HUES48 (cell line): ENCODE data around the gene STK24.

Experiments
- H3K27ac ChIP-seq: one replicate; pipeline ENCODE4 v1.7.0; 2013; ENCODE audit warnings: low read depth, low read length, inconsistent platforms
- H3K27me3 ChIP-seq: 2 replicates; pipeline ENCODE4 v1.6.1; 2013; ENCODE audit warnings: mild to moderate bottlenecking, low read length; ENCODE audit not compliant: control insufficient read depth, insufficient read depth
- H3K36me3 ChIP-seq: 2 replicates; pipeline ENCODE4 v1.6.1; 2013; ENCODE audit warnings: low read length; ENCODE audit not compliant: control insufficient read depth, insufficient read depth
- H3K4me1 ChIP-seq: 2 replicates; pipeline ENCODE4 v1.6.1; 2013; ENCODE audit warnings: mild to moderate bottlenecking, low read length; ENCODE audit not compliant: control insufficient read depth, insufficient read depth
- H3K4me3 ChIP-seq: 2 replicates; pipeline ENCODE4 v1.5.1; 2013; ENCODE audit warnings: mild to moderate bottlenecking, low read depth, low read length
- H3K9ac ChIP-seq: 2 replicates; pipeline ENCODE4 v1.6.1; 2013; ENCODE audit warnings: mild to moderate bottlenecking, low read depth, low read length, moderate library complexity
- H3K9me3 ChIP-seq: 2 replicates; pipeline ENCODE4 v1.6.1; 2013; ENCODE audit warnings: low read length; ENCODE audit not compliant: control insufficient read depth, insufficient read depth

Gene STK24

GRCh38 chr13:98528663-98529064 is 48.2 kb downstream of the STK24 start:
- peaks cover 34% of the 10 kb centered on the region for H3K4me1 ChIP-seq
- no peak overlapping the region for H3K4me3 ChIP-seq
- no peak overlapping the region for H3K27ac ChIP-seq
- H3K9me3 ChIP-seq: no peaks in the 10 kb centered on the region
- no peak overlapping the region for H3K9ac ChIP-seq
- no peaks in the 10 kb centered on the region for H3K36me3 ChIP-seq
- no peaks in the 10 kb centered on the region for H3K27me3 ChIP-seq

- Histone ChIP-seq H3K4me1 (peaks cover 45% of the 10 kb centered on the region), H3K27ac (no peak overlapping the region), H3K36me3 (no peaks in the 10 kb centered on the region), H3K4me3 (no peak overlapping the region), H3K9me3 (no peaks in the 10 kb centered on the region), H3K9ac (no peak overlapping the region), H3K27me3 (no peaks in the 10 kb centered on the region)
These were observed 49.4 kb downstream of the STK24 start for GRCh38 chr13:98527526-98527925.

- no peak overlapping the region for H3K9ac ChIP-seq
- no peaks in the 10 kb centered on the region for H3K27me3 ChIP-seq
- H3K27ac ChIP-seq: no peak overlapping the region
- H3K4me3 ChIP-seq: no peak overlapping the region
- H3K36me3 ChIP-seq: no peaks in the 10 kb centered on the region
- H3K9me3 ChIP-seq: no peaks in the 10 kb centered on the region
- peaks cover 58% of the 10 kb centered on the region for H3K4me1 ChIP-seq
These were observed 50.8 kb downstream of the STK24 start for GRCh38 chr13:98526182-98526512.

GRCh38 chr13:98525456-98526181 is 51.3 kb downstream of the STK24 start:
- Histone ChIP-seq H3K36me3 (no peaks in the 10 kb centered on the region), H3K4me1 (peaks cover 63% of the 10 kb centered on the region), H3K4me3 (no peak overlapping the region), H3K27me3 (no peaks in the 10 kb centered on the region), H3K9me3 (no peaks in the 10 kb centered on the region), H3K9ac (no peak overlapping the region), H3K27ac (no peak overlapping the region)

- no peaks in the 10 kb centered on the region for H3K27me3 ChIP-seq
- H3K4me3 ChIP-seq: no peak overlapping the region
- H3K27ac ChIP-seq: no peak overlapping the region
- no peak overlapping the region for H3K9ac ChIP-seq
- H3K36me3 ChIP-seq: no peaks in the 10 kb centered on the region
- peaks cover 69% of the 10 kb centered on the region for H3K4me1 ChIP-seq
- no peaks in the 10 kb centered on the region for H3K9me3 ChIP-seq
These were observed 52.1 kb downstream of the STK24 start for GRCh38 chr13:98524793-98525192.

- H3K4me1 ChIP-seq: peaks cover 69% of the 10 kb centered on the region
- no peaks in the 10 kb centered on the region for H3K36me3 ChIP-seq
- no peak overlapping the region for H3K27ac ChIP-seq
- H3K9me3 ChIP-seq: no peaks in the 10 kb centered on the region
- H3K27me3 ChIP-seq: no peaks in the 10 kb centered on the region
- H3K4me3 ChIP-seq: no peak overlapping the region
- no peak overlapping the region for H3K9ac ChIP-seq
These were observed 52.5 kb downstream of the STK24 start for GRCh38 chr13:98524391-98524790.

- Histone ChIP-seq H3K27ac (no peak overlapping the region), H3K36me3 (peaks cover 5% of the 10 kb centered on the region), H3K4me3 (no peak overlapping the region), H3K4me1 (peaks cover 69% of the 10 kb centered on the region), H3K27me3 (no peaks in the 10 kb centered on the region), H3K9me3 (no peaks in the 10 kb centered on the region), H3K9ac (no peak overlapping the region)
These were observed 53.3 kb downstream of the STK24 start for GRCh38 chr13:98523455-98524102.

GRCh38 chr13:98522371-98522770 is 54.5 kb downstream of the STK24 start:
- Histone ChIP-seq H3K27ac (no peak overlapping the region), H3K27me3 (no peaks in the 10 kb centered on the region), H3K4me3 (no peak overlapping the region), H3K9me3 (no peaks in the 10 kb centered on the region), H3K36me3 (peaks cover 17% of the 10 kb centered on the region), H3K9ac (no peak overlapping the region), H3K4me1 (peaks cover 60% of the 10 kb centered on the region)

- peaks cover 58% of the 10 kb centered on the region for H3K4me1 ChIP-seq
- H3K27me3 ChIP-seq: no peaks in the 10 kb centered on the region
- peaks cover 23% of the 10 kb centered on the region for H3K36me3 ChIP-seq
- no peak overlapping the region for H3K4me3 ChIP-seq
- no peak overlapping the region for H3K9ac ChIP-seq
- H3K9me3 ChIP-seq: no peaks in the 10 kb centered on the region
- no peak overlapping the region for H3K27ac ChIP-seq
These were observed 55.3 kb downstream of the STK24 start for GRCh38 chr13:98521461-98522247.

GRCh38 chr13:98520674-98521449 is 56.0 kb downstream of the STK24 start:
- no peak overlapping the region for H3K27ac ChIP-seq

More at GRCh38 chr13:98520674-98521449, 56.0 kb downstream of the STK24 start:
- no peak overlapping the region for H3K9ac ChIP-seq
- H3K27me3 ChIP-seq: no peaks in the 10 kb centered on the region
- no peak overlapping the region for H3K4me3 ChIP-seq
- H3K36me3 ChIP-seq: peaks cover 30% of the 10 kb centered on the region
- no peaks in the 10 kb centered on the region for H3K9me3 ChIP-seq
- peaks cover 56% of the 10 kb centered on the region for H3K4me1 ChIP-seq
